NCI-H146 (cell line): ENCODE measurements around the gene PRDM16.

Experiments
- DNase-seq: peaks from one replicate; lab custom pipeline; 2025; lab: John Stamatoyannopoulos, UW

Gene PRDM16

DNA sequence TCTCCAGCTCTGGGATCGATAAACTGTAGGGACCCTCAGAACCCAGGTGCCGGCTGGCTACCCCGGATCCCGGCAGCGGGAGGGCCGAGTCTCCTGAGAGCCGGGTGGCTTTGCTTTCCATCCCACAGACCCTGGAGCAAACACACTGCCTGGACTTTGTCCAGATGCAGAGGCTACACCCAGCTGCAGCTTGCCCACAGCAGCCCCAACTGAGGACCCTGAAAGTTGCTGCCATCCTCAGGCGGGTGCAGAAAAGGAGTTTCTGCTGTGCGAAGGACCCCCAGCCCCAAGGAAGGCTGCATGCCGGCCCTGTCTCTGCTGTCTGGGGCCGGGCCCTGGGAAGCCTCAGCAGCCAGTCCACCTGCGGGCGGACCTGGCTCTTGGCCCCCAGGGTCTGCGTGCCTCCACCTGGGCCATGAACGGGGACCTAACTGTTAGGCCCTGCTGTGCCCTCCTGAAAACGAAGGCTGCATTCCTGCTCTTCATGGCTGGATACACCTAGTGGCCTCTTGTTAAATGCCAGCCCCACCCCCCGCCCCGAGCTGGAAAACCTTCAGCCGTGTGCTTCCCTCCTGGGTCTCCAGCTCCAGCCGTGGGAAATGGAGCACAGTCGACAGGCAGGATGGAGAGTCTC lies 287.9 kb downstream of the PRDM16 start:
- no peak for DNase-seq

DNA sequence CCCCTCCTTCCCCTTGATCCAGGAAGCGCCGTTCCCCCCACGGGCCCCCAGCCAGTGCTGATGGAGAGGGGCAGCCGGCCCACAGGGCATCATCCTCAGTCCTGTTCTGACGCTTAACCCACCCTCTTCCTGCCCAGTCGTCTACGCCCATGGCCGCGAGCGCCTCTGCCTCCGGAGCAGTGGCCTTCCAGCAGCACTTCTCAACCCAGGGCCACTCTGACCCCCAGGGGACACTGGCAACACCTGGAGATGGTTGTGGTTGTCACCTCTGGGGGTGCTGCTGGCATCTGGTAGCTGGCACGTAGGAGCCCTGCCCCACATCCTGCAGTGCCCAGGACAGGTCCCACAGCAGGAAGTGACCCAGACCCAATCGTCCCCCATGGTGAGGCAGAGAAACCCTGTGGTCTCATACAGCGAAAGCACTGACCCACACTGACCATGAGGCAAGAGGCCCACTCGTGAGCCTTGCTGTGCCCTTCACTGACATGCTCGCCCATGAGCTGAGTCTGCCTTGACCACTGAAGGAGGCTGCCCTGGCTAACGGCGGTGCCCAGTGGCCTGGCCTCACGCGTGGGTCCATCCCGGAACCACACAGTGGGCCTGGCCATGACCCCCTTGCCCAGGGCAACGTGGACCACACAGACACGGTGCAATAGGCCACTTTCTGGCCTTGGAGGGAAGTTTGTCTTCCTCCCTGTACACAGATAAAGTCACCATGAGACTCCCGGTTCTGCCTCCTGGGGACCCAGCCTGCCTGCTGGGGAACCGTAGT lies 288.7 kb downstream of the PRDM16 start:
- no peak for DNase-seq

DNA sequence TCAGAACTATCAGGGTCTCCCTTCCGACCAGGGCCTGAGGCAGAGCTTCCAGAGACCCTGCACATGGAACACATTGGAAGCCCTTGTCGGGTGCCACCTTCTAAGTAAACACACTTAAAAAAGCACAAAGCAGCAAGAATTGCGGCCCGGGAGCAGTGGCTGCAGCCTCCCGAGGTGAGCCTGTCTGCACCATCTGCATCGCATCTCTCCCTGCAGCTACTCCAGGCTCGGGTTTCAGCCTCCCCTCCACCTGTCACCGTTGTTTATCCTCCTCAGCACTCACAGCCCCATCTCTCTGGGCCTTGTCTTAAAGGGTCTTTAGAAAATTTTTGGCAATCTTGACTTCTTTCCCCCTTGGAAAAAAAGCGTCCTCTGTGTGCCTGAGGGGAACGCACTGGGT lies 290.3 kb downstream of the PRDM16 start:
- no peak for DNase-seq

DNA sequence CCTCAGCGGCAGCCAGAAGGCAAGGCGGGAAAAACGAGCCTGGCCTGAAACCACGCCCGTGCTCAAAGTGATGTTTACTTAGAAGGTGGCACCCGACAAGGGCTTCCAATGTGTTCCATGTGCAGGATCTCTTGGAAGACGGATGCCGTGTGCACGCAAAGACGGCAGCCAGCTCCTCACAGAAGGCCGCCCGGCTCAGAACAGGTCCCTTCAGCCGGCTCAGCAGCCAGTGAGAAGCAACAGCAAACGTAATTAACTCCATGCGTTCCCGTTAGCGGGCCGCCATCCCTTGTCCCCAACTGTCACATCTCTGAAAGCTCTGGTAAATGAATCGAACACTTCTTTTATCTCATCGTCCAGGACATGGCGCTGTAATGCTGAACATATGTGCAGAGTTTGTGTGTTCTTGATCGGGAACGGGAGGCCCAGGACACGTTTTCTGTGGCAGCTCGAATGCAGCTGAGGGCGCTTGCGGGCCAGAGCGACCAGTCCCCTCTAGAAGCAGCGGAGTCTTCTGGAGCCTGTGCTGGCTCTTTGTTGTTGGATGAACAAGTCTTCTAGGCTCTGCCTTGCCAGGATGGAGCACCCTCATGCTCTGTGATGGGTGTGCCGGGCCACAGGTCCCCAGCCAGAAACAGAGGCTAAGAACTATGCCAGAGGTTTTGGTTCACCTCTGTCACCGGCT lies 290.9 kb downstream of the PRDM16 start:
- no peak for DNase-seq

DNA sequence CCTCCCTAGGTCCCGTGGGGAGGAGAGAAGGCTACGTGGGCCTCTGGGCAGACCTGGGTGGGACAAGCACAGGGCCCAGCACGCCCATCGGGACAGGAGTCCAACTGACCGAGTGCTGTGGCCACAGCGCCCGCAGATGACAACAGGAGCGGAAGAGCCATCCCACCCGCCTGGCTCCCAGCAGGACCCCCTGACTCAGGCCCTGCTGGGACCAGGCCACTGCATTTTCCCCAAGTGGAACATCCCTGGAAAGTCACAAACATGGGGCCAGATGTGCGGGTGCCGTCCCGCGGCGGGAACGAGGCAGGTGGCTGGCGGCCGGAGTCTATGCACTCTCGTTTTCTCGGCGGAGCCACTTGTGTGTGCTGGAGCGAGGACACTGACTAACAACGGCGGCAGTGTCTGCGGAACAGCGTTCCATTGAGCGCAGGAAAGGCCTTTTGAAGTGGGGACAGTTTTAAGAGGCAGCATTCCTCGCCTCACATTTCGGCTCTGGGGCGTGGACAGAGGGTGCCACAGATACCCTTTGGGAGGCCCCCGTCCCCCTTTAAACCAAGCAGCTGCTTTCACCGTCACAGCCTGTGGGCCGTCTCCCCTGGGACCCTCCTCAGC lies 291.7 kb downstream of the PRDM16 start:
- DNase-seq, result no peak

DNA sequence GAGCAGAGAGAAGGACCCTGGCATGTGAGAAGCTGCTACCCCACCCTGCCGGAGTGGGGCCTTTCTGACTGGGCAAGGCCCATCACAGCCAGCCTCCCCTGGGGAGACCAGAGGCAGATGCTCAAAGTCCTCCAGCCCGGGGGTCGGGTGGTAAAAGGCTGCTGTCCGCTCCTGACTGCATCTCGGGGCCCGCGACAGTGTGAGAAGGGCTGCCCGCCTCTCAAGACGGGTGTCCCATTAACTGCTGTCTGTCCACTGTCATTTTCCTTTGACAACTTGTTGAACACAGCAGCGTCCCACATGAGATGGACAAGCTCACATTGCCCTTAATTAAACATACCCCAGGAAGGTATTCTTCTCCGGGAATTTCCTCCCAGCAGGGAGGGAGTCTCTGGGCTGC lies 294.0 kb downstream of the PRDM16 start:
- no peak for DNase-seq

DNA sequence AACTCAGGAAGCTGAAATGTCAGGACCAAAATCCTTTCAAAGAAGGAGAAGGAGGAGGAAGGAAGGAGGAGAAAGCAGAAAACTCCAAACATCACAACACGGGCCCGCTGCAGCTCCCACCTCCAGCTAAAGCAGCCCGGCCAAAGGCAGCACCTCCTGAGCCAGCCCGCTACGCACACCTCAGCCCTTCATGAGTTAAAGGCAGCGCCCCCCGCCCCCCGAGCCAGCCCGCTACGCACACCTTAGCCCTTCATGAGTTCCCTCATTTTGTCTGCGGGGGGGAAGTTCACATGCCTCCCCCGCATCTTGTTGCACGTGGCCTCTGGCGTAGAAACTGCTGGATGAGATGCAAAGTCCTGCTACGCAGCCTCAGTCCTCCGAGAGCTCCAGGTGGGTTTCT lies 294.8 kb downstream of the PRDM16 start:
- no peak for DNase-seq

DNA sequence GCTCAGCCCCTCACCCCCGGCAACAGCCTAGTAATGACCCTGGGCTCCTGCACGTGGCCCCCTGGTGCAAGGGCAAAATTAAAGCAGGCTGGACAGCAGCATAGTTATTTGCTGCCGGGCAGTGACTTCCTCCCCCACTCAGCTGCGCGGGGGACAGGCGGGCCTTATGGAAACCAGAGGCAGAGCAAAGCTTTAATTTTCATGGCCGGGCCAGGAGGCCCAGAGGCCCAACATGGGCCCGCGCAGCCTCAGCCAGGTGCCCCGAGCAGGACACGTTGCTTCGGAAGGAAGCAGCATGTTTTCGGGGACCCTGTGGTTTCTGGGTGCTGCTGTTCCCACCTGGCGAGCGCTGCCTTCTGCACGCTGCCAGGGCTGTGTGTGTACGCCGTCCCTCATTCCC lies 295.5 kb downstream of the PRDM16 start:
- DNase-seq, result no peak

DNA sequence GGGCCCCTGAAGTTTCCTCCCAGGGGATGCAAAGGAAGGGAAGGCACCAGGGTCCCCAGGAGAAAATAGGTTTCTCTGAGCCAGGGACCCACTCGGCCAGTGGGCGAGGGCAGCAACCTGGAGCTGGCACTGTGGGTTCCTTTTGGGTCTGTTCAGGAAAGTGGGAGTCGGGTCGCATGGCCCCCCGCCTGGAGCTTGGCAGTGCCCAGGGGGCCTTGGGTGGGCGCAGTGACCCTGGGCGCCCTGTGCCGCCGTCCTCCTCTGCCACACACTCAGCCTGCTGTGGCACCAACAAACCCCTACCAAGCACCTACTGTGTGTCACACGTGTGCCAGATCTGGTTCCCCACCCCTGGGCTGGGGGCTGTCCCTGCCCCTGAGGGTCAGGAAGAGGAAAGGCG lies 296.0 kb downstream of the PRDM16 start:
- DNase-seq, result no peak

DNA sequence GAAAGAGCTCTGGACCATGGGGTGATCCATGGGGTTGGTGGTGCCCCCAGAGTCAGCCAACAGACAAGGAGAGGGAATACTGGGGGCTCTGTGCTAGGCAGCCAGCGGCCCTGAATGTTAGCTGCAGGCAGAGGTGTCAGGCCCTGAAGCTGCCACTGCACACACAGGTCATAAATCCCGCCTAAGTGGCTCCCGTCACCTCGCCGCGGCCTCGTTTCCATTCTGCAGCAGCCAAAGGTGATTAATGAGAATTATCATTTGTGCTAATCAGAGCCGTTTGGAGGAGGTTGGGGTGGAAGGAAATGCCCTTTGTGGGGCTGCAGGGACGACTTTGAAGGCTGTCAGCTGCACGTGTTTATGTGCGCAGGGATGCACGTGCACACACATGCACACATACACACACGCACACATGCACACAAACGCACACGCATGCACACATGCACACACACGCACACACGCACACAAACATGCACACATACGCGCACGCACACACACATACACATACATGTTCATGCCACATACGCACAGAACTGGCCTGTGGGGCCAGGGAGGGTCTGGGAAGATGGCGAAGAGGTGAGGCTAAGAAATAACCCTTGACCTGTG lies 296.6 kb downstream of the PRDM16 start:
- no peak for DNase-seq

DNA sequence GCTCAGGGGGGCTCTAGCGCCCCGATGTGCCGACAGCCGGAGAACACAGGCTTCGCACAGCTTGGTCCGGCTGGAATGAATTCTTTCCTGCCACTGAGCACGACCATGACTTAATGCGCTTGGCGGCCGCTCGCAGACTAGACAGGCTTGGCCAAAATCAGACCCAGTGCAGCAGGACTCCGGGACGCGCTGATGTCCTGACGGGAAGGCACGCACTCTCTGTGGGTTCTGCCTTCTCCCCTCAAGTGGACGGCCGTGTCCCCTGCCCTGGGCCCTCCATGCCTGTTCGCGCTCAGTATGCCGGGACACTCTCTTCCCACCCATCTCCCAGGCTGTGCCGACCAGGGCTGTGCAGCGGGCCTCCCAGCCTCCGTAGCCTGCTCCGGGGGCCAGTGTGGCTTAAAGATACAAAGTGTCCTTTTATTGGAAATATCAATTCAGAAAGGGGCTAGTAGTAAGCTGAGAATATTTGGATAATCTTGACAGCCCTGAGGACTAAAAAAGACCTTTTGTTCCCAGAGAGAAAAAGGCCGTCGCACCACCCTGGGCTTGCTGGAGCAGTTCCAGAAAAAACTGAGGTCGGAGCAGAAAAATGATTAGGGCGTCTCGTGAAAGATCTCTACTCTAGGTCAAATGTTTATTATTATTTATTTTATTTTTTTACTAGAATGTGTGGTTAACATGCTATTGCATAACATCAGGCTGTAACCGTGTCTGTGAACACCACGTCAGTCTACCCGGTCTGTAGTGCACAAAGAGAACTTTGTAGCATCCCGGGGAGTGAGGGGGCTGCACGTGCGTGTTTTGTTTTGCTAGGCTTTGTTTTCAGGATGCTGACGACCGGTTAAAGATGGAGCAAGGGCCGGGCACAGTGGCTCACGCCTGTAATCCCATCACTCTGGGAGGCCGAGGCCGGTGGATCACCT lies 297.4 kb downstream of the PRDM16 start:
- no peak for DNase-seq

DNA sequence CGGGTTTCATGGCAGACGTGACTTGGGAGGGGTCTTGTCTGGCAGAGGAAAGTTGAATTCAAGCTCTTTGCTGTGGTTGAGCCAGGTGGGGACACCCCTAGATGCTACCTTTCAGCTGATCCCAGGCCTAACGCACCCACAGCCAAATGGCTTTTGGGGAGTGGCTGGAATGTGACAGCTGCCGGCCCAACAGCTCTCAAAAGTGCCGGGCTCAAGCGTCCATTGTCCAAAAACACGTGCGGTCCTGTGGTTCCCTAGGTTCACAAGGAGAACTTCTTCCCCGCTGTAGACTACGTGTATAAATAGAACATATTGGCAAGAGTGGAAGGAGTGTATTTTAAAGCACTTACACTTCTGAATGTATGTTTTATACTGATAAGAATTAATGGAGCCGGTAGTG lies 298.4 kb downstream of the PRDM16 start:
- DNase-seq, result no peak

DNA sequence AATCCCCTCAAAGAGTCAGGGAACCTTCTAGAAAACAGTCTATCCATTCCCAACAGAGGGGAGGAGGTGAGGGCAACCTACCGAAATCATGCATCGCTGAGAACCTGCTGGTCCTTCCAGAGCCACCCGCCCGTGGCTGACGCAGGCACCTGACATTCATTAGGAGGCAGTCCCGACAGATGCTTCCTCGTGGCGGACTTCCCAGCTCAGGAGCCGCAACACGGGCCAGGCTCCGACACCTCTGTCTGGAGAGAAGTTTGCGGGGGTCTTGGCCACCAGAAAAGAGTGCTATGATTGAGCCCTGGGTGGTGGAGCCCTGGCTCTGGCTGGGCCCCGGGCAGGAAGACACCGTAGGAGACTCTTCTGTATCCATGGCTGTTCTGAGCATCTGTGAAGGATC lies 299.1 kb downstream of the PRDM16 start:
- DNase-seq, result no peak

DNA sequence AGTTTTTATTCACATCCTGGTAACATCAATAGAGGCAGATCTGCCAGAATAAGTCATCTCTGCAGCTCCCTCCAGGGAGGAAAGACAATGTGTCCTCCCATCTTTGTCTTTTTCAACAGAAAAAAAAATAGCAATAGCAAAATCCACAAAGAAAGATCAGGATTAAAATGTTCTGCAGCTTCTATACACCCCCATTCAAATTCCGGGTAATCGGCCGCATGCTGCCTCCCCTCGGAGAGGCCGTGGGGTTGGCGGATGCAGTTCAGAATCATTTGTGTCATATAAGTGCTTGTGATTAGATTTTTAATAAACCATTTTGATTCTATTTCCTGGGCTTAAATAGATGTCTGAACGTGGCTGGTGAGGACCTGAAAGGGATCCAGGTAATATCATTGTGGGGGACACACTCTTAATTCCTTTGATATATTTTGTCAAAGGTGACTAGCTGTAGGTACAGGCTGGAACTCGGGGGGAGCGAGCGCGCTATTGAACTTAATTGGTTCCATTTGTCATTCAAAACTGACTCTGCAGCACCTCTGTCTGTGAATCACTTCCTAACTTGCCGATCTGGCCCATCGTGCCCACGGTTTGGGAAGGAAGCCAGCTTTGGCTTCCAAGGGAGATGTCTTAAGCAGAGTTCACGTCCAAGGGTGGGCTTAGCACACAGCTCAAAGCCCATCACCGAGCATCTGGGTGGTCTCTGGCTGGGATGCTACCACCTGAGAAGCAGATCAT lies 299.9 kb downstream of the PRDM16 start:
- DNase-seq, result no peak

DNA sequence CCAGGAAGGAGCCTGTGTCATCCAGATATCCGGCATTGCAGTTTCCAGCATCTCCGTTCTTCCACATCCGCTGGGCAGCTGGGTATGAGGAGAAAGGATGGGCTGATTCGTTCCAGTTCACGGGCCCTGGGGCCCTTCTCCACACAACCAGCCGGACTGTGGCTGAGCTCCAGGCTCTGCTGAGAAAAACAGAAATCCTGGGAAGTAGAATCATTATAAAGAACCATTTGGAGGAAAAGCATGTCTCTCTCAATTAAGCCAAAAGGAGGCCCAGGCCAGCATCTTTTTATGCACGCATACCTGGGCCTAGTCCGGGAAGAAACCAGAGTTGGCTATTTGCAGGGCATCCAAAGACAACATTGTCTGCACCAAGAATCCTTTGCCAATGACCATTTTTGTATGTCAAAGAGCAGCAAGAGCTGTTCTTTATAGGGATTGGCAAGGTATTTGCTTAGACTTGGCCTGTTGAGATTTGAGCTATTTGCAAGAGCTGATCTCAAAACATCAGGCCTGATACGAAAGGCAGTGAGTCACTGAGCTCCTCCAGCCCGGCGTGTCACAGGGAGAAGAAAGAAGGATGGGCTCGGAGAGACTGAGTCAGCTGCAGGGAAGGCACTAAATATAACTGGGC lies 300.6 kb downstream of the PRDM16 start:
- DNase-seq, result no peak

DNA sequence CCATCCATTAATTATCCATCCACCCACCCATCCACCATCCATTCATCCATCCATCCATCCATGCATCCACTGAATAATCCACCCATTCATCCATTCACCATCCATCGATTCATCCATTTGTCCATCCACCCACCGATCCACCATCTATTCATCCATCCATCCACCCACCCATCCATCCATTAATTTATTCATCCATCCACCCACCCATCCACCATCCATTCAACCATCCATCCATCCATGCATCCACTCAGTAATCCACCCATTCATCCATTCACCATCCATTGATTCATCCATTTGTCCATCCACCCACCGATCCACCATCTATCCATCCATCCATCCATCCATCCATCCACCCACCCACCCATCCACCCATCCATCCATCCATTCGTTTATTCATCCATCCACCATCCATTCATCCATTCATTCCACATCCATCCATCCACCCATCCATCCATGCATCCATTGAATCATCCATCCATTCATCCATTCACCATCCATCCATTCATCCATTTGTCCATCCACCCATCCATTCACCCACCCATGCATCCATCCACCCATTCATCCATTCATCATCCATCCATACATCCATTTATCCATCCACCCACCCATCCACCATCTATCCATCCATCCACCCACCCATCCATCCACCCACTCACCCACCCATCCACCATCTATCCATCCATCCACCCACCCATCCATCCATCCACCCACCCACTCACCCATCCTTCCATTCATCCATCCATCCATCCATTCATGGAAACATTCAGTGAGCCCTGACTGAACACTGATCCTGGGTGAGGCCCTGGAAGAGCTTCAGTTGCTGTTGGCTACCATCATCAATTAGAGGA lies 302.1 kb downstream of the PRDM16 start:
- no peak for DNase-seq

DNA sequence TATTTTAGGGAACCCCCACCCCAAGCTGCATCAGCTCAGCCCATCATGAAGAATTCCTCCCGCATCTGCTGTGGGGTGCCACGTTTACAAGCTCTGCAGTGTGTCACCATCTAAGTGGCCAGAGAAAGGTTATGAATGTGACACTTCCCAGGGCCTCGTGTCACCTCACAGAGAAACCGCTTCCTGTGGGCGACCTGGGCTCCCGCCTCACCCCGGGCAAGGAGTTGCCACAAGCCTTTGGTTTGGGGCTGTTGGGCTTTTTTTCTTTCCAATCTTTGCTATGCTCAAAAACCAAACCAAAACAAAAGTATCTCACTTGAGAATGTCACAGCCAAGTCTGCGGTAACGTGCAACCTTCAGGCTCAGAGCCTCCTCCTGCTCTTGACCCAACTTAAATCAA lies 303.3 kb downstream of the PRDM16 start:
- no peak for DNase-seq

DNA sequence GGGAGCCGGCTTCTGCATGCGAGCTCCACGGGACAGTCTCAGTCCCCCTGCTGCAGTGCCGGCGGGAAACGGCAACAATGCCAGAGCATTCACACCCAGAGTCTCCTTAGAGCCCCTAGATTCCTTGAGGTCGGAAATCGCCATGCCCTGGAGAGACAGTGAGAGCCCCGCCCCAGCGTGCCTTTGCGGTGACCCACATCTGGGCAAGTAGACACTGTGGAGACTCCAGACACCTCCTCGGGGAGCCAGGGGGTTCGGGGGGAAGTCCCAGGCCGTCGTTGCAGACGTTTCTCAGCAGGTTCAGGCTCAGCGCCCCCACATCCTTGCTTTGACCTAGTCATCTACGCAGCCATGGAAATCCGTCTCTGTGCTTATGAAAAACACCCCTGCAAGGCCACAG lies 304.2 kb downstream of the PRDM16 start:
- no peak for DNase-seq

DNA sequence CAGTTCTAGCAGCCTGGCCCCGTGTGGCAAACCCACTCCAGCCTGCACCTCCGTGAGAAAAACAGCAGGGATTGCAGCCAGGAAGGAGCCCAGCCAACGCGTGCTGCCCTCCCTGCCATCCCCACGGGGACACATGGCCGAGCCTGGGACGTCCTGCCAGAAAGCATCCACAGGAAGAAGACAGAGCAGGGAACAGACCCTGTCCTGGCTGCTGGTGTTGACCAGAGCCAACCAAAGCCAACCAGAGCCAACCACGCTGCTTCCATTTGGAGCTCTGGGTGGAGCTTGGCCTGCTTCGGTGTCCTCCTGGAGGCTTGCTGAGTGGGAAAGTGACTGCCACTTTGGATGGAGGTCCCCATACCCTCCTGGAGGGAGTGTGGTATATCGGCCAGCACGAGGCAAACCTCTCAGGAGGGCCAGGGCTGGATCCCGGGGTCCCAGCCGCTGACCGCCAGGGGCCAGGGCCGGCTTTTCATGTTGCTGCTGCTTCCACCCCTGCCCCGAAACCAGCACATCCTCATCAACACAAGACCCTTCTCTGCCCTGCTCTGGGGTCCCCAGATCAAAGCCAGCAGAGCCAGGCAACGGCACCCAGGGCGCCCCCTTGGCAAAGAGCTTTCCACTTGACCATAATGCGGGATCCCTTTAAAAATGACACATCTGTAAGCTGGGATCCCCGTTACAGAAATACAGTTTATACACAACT lies 304.9 kb downstream of the PRDM16 start:
- DNase-seq, result no peak
